Endothelial cell (in vitro differentiated cells): ENCODE results near the gene PAPLN. TPM values are rescaled to one million over a fixed set of nuclear protein-coding genes. Genes with fewer than 3 reads are reported as not detected.
A peak's percentile ranks its signal among the peaks of the same experiment; 100 is the strongest.

Experiments
- DNase-seq: peaks from one replicate; pipeline ENCODE4 v3.0.0; 2021; ENCODE audit warnings: low spot score
- H3K27ac Mint-ChIP-seq: one replicate; pipeline ENCODE4 v1.8.0; 2021; ENCODE audit warnings: mixed read lengths, inconsistent platforms; ENCODE audit not compliant: unreplicated experiment
- H3K27me3 Mint-ChIP-seq: one replicate; pipeline ENCODE4 v1.8.0; 2021; ENCODE audit warnings: mild to moderate bottlenecking, moderate library complexity, mixed read lengths, inconsistent platforms; ENCODE audit not compliant: unreplicated experiment
- H3K36me3 Mint-ChIP-seq: one replicate; pipeline ENCODE4 v1.8.0; 2021; ENCODE audit warnings: mild to moderate bottlenecking, low read depth, mixed read lengths, inconsistent platforms; ENCODE audit not compliant: unreplicated experiment
- H3K4me1 Mint-ChIP-seq: one replicate; pipeline ENCODE4 v1.8.0; 2021; ENCODE audit warnings: mild to moderate bottlenecking, mixed read lengths, inconsistent platforms; ENCODE audit not compliant: unreplicated experiment
- H3K4me3 Mint-ChIP-seq: one replicate; pipeline ENCODE4 v1.8.0; 2021; ENCODE audit warnings: mild to moderate bottlenecking, mixed read lengths, inconsistent platforms; ENCODE audit not compliant: unreplicated experiment
- H3K9me3 Mint-ChIP-seq: one replicate; pipeline ENCODE4 v1.8.0; 2021; ENCODE audit warnings: mixed read lengths, inconsistent platforms; ENCODE audit not compliant: unreplicated experiment
- total RNA-seq: library from RNA; stranded (reverse); fragmentation: NEBNext Ultra II Directional; extraction: Animal tissue kit (Norgen Biotek cat#: 25700); gene quantifications from one replicate; pipeline ENCODE4 v1.2.1, GENCODE V29; 2021; ENCODE audit not compliant: unreplicated experiment
- TF ChIP-seq, protein P1 (sequence below): fragments of 200-600 bp; sonication (generic); IDR thresholded peaks from one replicate; pipeline ENCODE4 v1.5.0; 2021; ENCODE audit warnings: antibody characterized with exemption; ENCODE audit not compliant: unreplicated experiment

Gene PAPLN
- total RNA-seq, 1 donor from 2014 or later, result 1.1 TPM

DNA sequence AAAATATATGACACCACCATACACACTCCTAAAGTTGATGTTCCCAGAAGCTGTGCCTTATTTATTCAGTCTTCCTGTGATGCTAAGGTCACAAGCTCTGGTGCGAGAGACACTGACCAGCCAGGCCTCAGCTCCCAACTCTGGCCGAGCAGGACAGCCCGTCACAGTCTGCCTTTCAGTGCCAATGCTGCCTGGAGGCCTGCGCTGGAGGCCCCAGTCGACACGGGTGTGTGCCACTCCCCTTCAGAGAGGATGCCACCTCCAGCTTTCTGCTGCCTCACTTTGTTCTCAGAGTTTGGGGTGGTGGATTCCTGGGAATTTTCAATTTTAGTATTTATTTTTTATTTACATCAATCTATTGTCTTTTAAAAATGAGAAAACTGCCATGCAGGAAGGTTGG, 7.3 kb upstream of the PAPLN start:
- Mint-ChIP-seq H3K4me1 (peaks cover 3% of the 10 kb centered on the region), H3K27ac (no peak overlapping the region), H3K36me3 (peaks cover 6% of the 10 kb centered on the region), H3K4me3 (no peak overlapping the region), H3K27me3 (peaks cover 9% of the 10 kb centered on the region), H3K9me3 (no peaks in the 10 kb centered on the region)
- no peak for DNase-seq
- TF ChIP-seq, protein P1, sequence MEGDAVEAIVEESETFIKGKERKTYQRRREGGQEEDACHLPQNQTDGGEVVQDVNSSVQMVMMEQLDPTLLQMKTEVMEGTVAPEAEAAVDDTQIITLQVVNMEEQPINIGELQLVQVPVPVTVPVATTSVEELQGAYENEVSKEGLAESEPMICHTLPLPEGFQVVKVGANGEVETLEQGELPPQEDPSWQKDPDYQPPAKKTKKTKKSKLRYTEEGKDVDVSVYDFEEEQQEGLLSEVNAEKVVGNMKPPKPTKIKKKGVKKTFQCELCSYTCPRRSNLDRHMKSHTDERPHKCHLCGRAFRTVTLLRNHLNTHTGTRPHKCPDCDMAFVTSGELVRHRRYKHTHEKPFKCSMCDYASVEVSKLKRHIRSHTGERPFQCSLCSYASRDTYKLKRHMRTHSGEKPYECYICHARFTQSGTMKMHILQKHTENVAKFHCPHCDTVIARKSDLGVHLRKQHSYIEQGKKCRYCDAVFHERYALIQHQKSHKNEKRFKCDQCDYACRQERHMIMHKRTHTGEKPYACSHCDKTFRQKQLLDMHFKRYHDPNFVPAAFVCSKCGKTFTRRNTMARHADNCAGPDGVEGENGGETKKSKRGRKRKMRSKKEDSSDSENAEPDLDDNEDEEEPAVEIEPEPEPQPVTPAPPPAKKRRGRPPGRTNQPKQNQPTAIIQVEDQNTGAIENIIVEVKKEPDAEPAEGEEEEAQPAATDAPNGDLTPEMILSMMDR, result no peak

DNA sequence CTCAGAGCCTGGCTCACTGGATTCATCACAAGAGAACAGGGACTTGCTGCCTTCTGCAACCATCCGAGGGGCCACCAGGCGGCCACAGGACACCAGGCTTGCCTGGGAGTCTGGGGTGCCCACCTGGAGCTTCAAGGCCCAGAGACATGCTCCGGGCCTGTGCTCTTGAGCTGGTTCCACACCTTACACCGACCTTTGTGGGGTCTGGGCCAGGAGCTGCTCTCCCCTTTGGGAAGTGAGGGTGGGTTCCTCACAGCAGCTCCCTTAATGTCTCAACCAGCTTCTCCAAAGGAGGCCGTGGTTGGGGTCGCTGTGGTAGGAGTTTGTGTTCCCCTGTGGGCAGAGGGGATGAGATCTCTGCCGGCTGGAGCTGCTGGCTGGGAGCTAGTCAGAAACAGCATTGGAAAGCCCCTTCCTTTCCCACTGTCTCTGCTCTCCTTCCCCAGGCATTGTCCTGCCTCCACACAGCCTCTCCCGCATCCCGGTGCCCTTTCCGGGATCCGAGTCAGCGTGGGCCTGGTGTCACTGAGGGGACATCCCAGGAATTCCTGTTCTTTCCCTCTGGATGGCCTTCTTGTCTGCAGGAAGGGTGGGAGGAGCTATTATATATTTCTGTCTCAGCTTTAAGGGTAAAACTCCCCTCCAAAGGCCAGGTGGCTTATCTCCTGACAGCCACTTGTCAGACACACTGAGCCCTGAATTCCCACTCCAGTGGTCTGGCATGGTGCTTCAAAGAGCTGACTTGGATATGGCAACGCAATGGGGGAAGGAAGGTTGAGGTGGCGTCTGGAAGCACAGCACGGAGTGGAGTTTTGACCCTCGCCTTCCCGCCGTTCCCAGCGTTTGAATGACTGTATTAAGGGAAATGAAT, 5.1 kb upstream of the PAPLN start:
- TF ChIP-seq, protein P1, result peak; percentile 57
- no peaks in the 10 kb centered on the region for H3K9me3 Mint-ChIP-seq
- H3K4me3 Mint-ChIP-seq, result no peak overlapping the region
- DNase-seq, result peak; percentile 55
- no peak overlapping the region for H3K27ac Mint-ChIP-seq
- peaks cover 5% of the 10 kb centered on the region for H3K36me3 Mint-ChIP-seq
- H3K4me1 Mint-ChIP-seq, result peaks cover 18% of the 10 kb centered on the region
- peaks cover 25% of the 10 kb centered on the region for H3K27me3 Mint-ChIP-seq

- TF ChIP-seq, protein P1, result no peak
- Mint-ChIP-seq H3K4me1 (peaks cover 18% of the 10 kb centered on the region), H3K36me3 (peaks cover 5% of the 10 kb centered on the region), H3K27ac (no peak overlapping the region), H3K9me3 (no peaks in the 10 kb centered on the region), H3K27me3 (peaks cover 25% of the 10 kb centered on the region), H3K4me3 (no peak overlapping the region)
- DNase-seq, result no peak
Measured at GRCh38 chr14:73232984-73233383, 4.3 kb upstream of the PAPLN start.

- TF ChIP-seq, protein P1, result no peak
- Mint-ChIP-seq H3K4me1 (peaks cover 18% of the 10 kb centered on the region), H3K27ac (no peak overlapping the region), H3K36me3 (peaks cover 5% of the 10 kb centered on the region), H3K4me3 (no peak overlapping the region), H3K9me3 (no peaks in the 10 kb centered on the region), H3K27me3 (peaks cover 25% of the 10 kb centered on the region)
- no peak for DNase-seq
Measured at GRCh38 chr14:73233564-73233963, 3.7 kb upstream of the PAPLN start.

- Mint-ChIP-seq H3K4me1 (peaks cover 18% of the 10 kb centered on the region), H3K27me3 (peaks cover 25% of the 10 kb centered on the region), H3K27ac (no peak overlapping the region), H3K4me3 (no peak overlapping the region), H3K36me3 (peaks cover 5% of the 10 kb centered on the region), H3K9me3 (no peaks in the 10 kb centered on the region)
- no peak for DNase-seq
- TF ChIP-seq, protein P1, result no peak
Measured at GRCh38 chr14:73234029-73234428, 3.3 kb upstream of the PAPLN start.
